Measurements from ENCODE around the gene ADAM19. TPM values are rescaled to one million over a fixed set of nuclear protein-coding genes. Genes with fewer than 3 reads are reported as not detected.
A peak's percentile ranks its signal among the peaks of the same experiment; 100 is the strongest.

Gene ADAM19
- total RNA-seq, 1 donor from 2014 or later: 14.1 TPM

- no peak overlapping the region for H3K27ac ChIP-seq (ENCODE audit: low read depth, low read length)
- peaks cover 0 to 2% (median 0%) of the 10 kb centered on the region in 3 donors for H3K36me3 ChIP-seq (ENCODE audit: control insufficient read depth in 3 of 3, insufficient read depth in 3 of 3, low read length in 3 of 3)
- no peak overlapping the region for H3K9ac ChIP-seq (ENCODE audit: low read depth in 1 of 3, low read length in 3 of 3)
- H3K4me1 ChIP-seq (ENCODE audit: control insufficient read depth in 3 of 3, insufficient read depth in 3 of 3, low read length in 3 of 3): peaks cover 14 to 17% (median 14%) of the 10 kb centered on the region in 3 donors
- no peaks in the 10 kb centered on the region for H3K9me3 ChIP-seq (ENCODE audit: control insufficient read depth in 3 of 3, low read length in 3 of 3)
- no peak overlapping the region for H3K4me3 ChIP-seq (ENCODE audit: low read length in 3 of 3)
- H3K27me3 ChIP-seq (ENCODE audit: control insufficient read depth in 3 of 3, insufficient read depth in 3 of 3, low read length in 3 of 3): no peaks in the 10 kb centered on the region
Observed at GRCh38 chr5:157520911-157521703, 54.5 kb downstream of the ADAM19 start.

GRCh38 chr5:157519579-157520253 is 55.9 kb downstream of the ADAM19 start:
- peaks cover 0 to 2% (median 0%) of the 10 kb centered on the region in 3 donors for H3K36me3 ChIP-seq (ENCODE audit: control insufficient read depth in 3 of 3, insufficient read depth in 3 of 3, low read length in 3 of 3)
- no peaks in the 10 kb centered on the region for H3K27me3 ChIP-seq (ENCODE audit: control insufficient read depth in 3 of 3, insufficient read depth in 3 of 3, low read length in 3 of 3)
- no peaks in the 10 kb centered on the region for H3K9me3 ChIP-seq (ENCODE audit: control insufficient read depth in 3 of 3, low read length in 3 of 3)
- H3K4me3 ChIP-seq (ENCODE audit: low read length in 3 of 3): no peak overlapping the region
- no peak overlapping the region for H3K9ac ChIP-seq (ENCODE audit: low read depth in 1 of 3, low read length in 3 of 3)
- H3K27ac ChIP-seq (ENCODE audit: low read depth, low read length): no peak overlapping the region
- peaks cover 14 to 30% (median 25%) of the 10 kb centered on the region in 3 donors for H3K4me1 ChIP-seq (ENCODE audit: control insufficient read depth in 3 of 3, insufficient read depth in 3 of 3, low read length in 3 of 3)

- Histone ChIP-seq H3K9me3 (ENCODE audit: control insufficient read depth in 3 of 3, low read length in 3 of 3) (no peaks in the 10 kb centered on the region), H3K36me3 (ENCODE audit: control insufficient read depth in 3 of 3, insufficient read depth in 3 of 3, low read length in 3 of 3) (peaks cover 0 to 2% (median 0%) of the 10 kb centered on the region in 3 donors), H3K27me3 (ENCODE audit: control insufficient read depth in 3 of 3, insufficient read depth in 3 of 3, low read length in 3 of 3) (no peaks in the 10 kb centered on the region), H3K4me3 (ENCODE audit: low read length in 3 of 3) (no peak overlapping the region), H3K9ac (ENCODE audit: low read depth in 1 of 3, low read length in 3 of 3) (no peak overlapping the region), H3K27ac (ENCODE audit: low read depth, low read length) (no peak overlapping the region), H3K4me1 (ENCODE audit: control insufficient read depth in 3 of 3, insufficient read depth in 3 of 3, low read length in 3 of 3) (peaks cover 13 to 30% (median 28%) of the 10 kb centered on the region in 3 donors)
Observed at GRCh38 chr5:157518963-157519362, 56.6 kb downstream of the ADAM19 start.

- H3K36me3 ChIP-seq (ENCODE audit: control insufficient read depth in 3 of 3, insufficient read depth in 3 of 3, low read length in 3 of 3): peaks cover 0 to 6% (median 5%) of the 10 kb centered on the region in 3 donors
- peak overlapping the region in 1 of 3 donors; percentile 35 for H3K9ac ChIP-seq (ENCODE audit: low read depth in 1 of 3, low read length in 3 of 3)
Observed at GRCh38 chr5:157516626-157517325, 58.8 kb downstream of the ADAM19 start.

GRCh38 chr5:157516006-157516405 is 59.6 kb downstream of the ADAM19 start:
- Histone ChIP-seq H3K27me3 (ENCODE audit: control insufficient read depth in 3 of 3, insufficient read depth in 3 of 3, low read length in 3 of 3) (no peaks in the 10 kb centered on the region), H3K9ac (ENCODE audit: low read depth in 1 of 3, low read length in 3 of 3) (no peak overlapping the region), H3K4me1 (ENCODE audit: control insufficient read depth in 3 of 3, insufficient read depth in 3 of 3, low read length in 3 of 3) (peaks cover 18 to 37% (median 33%) of the 10 kb centered on the region in 3 donors), H3K4me3 (ENCODE audit: low read length in 3 of 3) (no peak overlapping the region), H3K36me3 (ENCODE audit: control insufficient read depth in 3 of 3, insufficient read depth in 3 of 3, low read length in 3 of 3) (peaks cover 0 to 6% (median 5%) of the 10 kb centered on the region in 3 donors), H3K27ac (ENCODE audit: low read depth, low read length) (peak overlapping the region; percentile 54), H3K9me3 (ENCODE audit: control insufficient read depth in 3 of 3, low read length in 3 of 3) (no peaks in the 10 kb centered on the region)

More at GRCh38 chr5:157516626-157517325, 58.8 kb downstream of the ADAM19 start:
- Histone ChIP-seq H3K27me3 (ENCODE audit: control insufficient read depth in 3 of 3, insufficient read depth in 3 of 3, low read length in 3 of 3) (no peaks in the 10 kb centered on the region), H3K9me3 (ENCODE audit: control insufficient read depth in 3 of 3, low read length in 3 of 3) (no peaks in the 10 kb centered on the region), H3K4me3 (ENCODE audit: low read length in 3 of 3) (no peak overlapping the region), H3K27ac (ENCODE audit: low read depth, low read length) (peak overlapping the region; percentile 54), H3K4me1 (ENCODE audit: control insufficient read depth in 3 of 3, insufficient read depth in 3 of 3, low read length in 3 of 3) (peaks cover 13 to 34% (median 33%) of the 10 kb centered on the region in 3 donors)

GRCh38 chr5:157514974-157515373 is 60.6 kb downstream of the ADAM19 start:
- Histone ChIP-seq H3K9me3 (ENCODE audit: control insufficient read depth in 3 of 3, low read length in 3 of 3) (no peaks in the 10 kb centered on the region), H3K27me3 (ENCODE audit: control insufficient read depth in 3 of 3, insufficient read depth in 3 of 3, low read length in 3 of 3) (no peaks in the 10 kb centered on the region), H3K27ac (ENCODE audit: low read depth, low read length) (no peak overlapping the region), H3K9ac (ENCODE audit: low read depth in 1 of 3, low read length in 3 of 3) (no peak overlapping the region), H3K4me3 (ENCODE audit: low read length in 3 of 3) (no peak overlapping the region), H3K36me3 (ENCODE audit: control insufficient read depth in 3 of 3, insufficient read depth in 3 of 3, low read length in 3 of 3) (peaks cover 0 to 6% (median 5%) of the 10 kb centered on the region in 3 donors), H3K4me1 (ENCODE audit: control insufficient read depth in 3 of 3, insufficient read depth in 3 of 3, low read length in 3 of 3) (peaks cover 18 to 38% (median 33%) of the 10 kb centered on the region in 3 donors)

GRCh38 chr5:157513182-157513581 is 62.4 kb downstream of the ADAM19 start:
- H3K27ac ChIP-seq (ENCODE audit: low read depth, low read length): no peak overlapping the region
- H3K36me3 ChIP-seq (ENCODE audit: control insufficient read depth in 3 of 3, insufficient read depth in 3 of 3, low read length in 3 of 3): peaks cover 3 to 12% (median 8%) of the 10 kb centered on the region in 3 donors
- no peak overlapping the region for H3K9ac ChIP-seq (ENCODE audit: low read depth in 1 of 3, low read length in 3 of 3)
- H3K4me3 ChIP-seq (ENCODE audit: low read length in 3 of 3): no peak overlapping the region
- H3K27me3 ChIP-seq (ENCODE audit: control insufficient read depth in 3 of 3, insufficient read depth in 3 of 3, low read length in 3 of 3): no peaks in the 10 kb centered on the region
- H3K4me1 ChIP-seq (ENCODE audit: control insufficient read depth in 3 of 3, insufficient read depth in 3 of 3, low read length in 3 of 3): peaks cover 18 to 38% (median 33%) of the 10 kb centered on the region in 3 donors
- no peaks in the 10 kb centered on the region for H3K9me3 ChIP-seq (ENCODE audit: control insufficient read depth in 3 of 3, low read length in 3 of 3)

- Histone ChIP-seq H3K4me1 (ENCODE audit: control insufficient read depth in 3 of 3, insufficient read depth in 3 of 3, low read length in 3 of 3) (peaks cover 16 to 36% (median 28%) of the 10 kb centered on the region in 3 donors), H3K27me3 (ENCODE audit: control insufficient read depth in 3 of 3, insufficient read depth in 3 of 3, low read length in 3 of 3) (no peaks in the 10 kb centered on the region), H3K4me3 (ENCODE audit: low read length in 3 of 3) (no peak overlapping the region), H3K9ac (ENCODE audit: low read depth in 1 of 3, low read length in 3 of 3) (no peak overlapping the region), H3K36me3 (ENCODE audit: control insufficient read depth in 3 of 3, insufficient read depth in 3 of 3, low read length in 3 of 3) (peaks cover 8 to 18% (median 9%) of the 10 kb centered on the region in 3 donors), H3K9me3 (ENCODE audit: control insufficient read depth in 3 of 3, low read length in 3 of 3) (no peaks in the 10 kb centered on the region), H3K27ac (ENCODE audit: low read depth, low read length) (peak overlapping the region; percentile 64)
Observed at GRCh38 chr5:157511651-157512644, 63.6 kb downstream of the ADAM19 start.

GRCh38 chr5:157510682-157511081 is 64.9 kb downstream of the ADAM19 start:
- Histone ChIP-seq H3K9me3 (ENCODE audit: control insufficient read depth in 3 of 3, low read length in 3 of 3) (no peaks in the 10 kb centered on the region), H3K4me1 (ENCODE audit: control insufficient read depth in 3 of 3, insufficient read depth in 3 of 3, low read length in 3 of 3) (peaks cover 13 to 26% (median 15%) of the 10 kb centered on the region in 3 donors), H3K36me3 (ENCODE audit: control insufficient read depth in 3 of 3, insufficient read depth in 3 of 3, low read length in 3 of 3) (peaks cover 8 to 26% (median 11%) of the 10 kb centered on the region in 3 donors), H3K27ac (ENCODE audit: low read depth, low read length) (peak overlapping the region; percentile 41), H3K4me3 (ENCODE audit: low read length in 3 of 3) (no peak overlapping the region), H3K27me3 (ENCODE audit: control insufficient read depth in 3 of 3, insufficient read depth in 3 of 3, low read length in 3 of 3) (no peaks in the 10 kb centered on the region), H3K9ac (ENCODE audit: low read depth in 1 of 3, low read length in 3 of 3) (no peak overlapping the region)
